A673 (cell line): ENCODE data around the gene DSCAML1. TPM values are rescaled to one million over a fixed set of nuclear protein-coding genes. Genes with fewer than 3 reads are reported as not detected.

ENCODE experiments used
- BruUV-seq: library from RNA; stranded (reverse); fragments of 400-500 nt; replicated peaks from 2 replicates; lab custom pipeline; 2021; lab: Mats Ljungman, UMichigan
- CTCF ChIA-PET: fragments of 300-600 bp; sonication (Branson Sonifier 250); formaldehyde crosslinking; loops from one replicate; lab custom pipeline; 2022; ENCODE audit warnings: antibody characterized with exemption; lab: Charles Lee
- POLR2A ChIA-PET: fragments of 300-600 bp; sonication (Branson Sonifier 250); formaldehyde crosslinking; loops from one replicate; lab custom pipeline; 2022; ENCODE audit warnings: antibody characterized with exemption; ENCODE audit not compliant: low non-redundant PET; lab: Charles Lee
- DNase-seq: peaks from one replicate; pipeline ENCODE4 v3.0.0-alpha.2; 2015; ENCODE audit warnings: low spot score
- H3K27ac ChIP-seq: fragments of 200-600 bp; sonication (generic); 2 replicates; pipeline ENCODE4 v1.5.1; 2016; ENCODE audit warnings: mixed run types, low read depth, mild to moderate bottlenecking, mixed read lengths, antibody characterized with exemption, low read length; ENCODE audit not compliant: poor library complexity, severe bottlenecking
- H3K27me3 ChIP-seq: fragments of 200-600 bp; sonication (generic); replicated peaks from 2 replicates; pipeline ENCODE4 v1.6.1; 2017; ENCODE audit warnings: mixed run types, low read depth, mild to moderate bottlenecking, mixed read lengths, antibody characterized with exemption, low read length; ENCODE audit not compliant: insufficient read depth, poor library complexity
- H3K36me3 ChIP-seq: fragments of 200-600 bp; sonication (generic); 2 replicates; pipeline ENCODE4 v1.6.1; 2016; ENCODE audit warnings: mixed run types, mild to moderate bottlenecking, mixed read lengths, antibody characterized with exemption, low read length; ENCODE audit not compliant: insufficient read depth, poor library complexity, severe bottlenecking
- H3K4me1 ChIP-seq: fragments of 200-600 bp; sonication (generic); 2 replicates; pipeline ENCODE4 v1.6.1; 2017; ENCODE audit warnings: mixed run types, mild to moderate bottlenecking, mixed read lengths, antibody characterized with exemption, low read length; ENCODE audit not compliant: insufficient read depth, poor library complexity, severe bottlenecking
- H3K4me3 ChIP-seq: fragments of 200-600 bp; sonication (generic); 2 replicates; pipeline ENCODE4 v1.5.1; 2016; ENCODE audit warnings: low read depth, mixed run types, mild to moderate bottlenecking, mixed read lengths, low read length; ENCODE audit not compliant: poor library complexity, severe bottlenecking
- H3K9me3 ChIP-seq: fragments of 200-600 bp; sonication (generic); 2 replicates; pipeline ENCODE4 v1.6.1; 2016; ENCODE audit warnings: mixed run types, low read depth, mild to moderate bottlenecking, mixed read lengths, antibody characterized with exemption, low read length; ENCODE audit not compliant: poor library complexity, severe bottlenecking
- EZH2 ChIP-seq: fragments of 200-600 bp; sonication (generic); IDR thresholded peaks from 2 replicates; pipeline ENCODE4 v1.6.1; 2017; ENCODE audit warnings: borderline replicate concordance, low read depth, mild to moderate bottlenecking, mixed read lengths, antibody characterized with exemption, low read length; ENCODE audit not compliant: poor library complexity, severe bottlenecking
- intact Hi-C: fragments of 100-400 bp; cut with micrococcal nuclease; formaldehyde crosslinking; loops from one replicate; pipeline ENCODE4 v1.10.0; 2022; ENCODE audit not compliant: unreplicated experiment
- total RNA-seq: library from RNA; stranded (reverse); gene quantifications from 2 replicates; pipeline ENCODE4 v1.2.3, GENCODE V29; 2021
- TF ChIP-seq, protein P1 (sequence below): fragments of 300-800, 200-600 bp; sonication (generic); conservative IDR thresholded peaks from 2 replicates; pipeline ENCODE4 v1.5.1; 2017; ENCODE audit warnings: low read depth, mild to moderate bottlenecking, antibody characterized with exemption, low read length, moderate library complexity, mixed read lengths

The DSCAML1 gene
- total RNA-seq, 1 experiment from 2014 or later, result not detected

DNA sequence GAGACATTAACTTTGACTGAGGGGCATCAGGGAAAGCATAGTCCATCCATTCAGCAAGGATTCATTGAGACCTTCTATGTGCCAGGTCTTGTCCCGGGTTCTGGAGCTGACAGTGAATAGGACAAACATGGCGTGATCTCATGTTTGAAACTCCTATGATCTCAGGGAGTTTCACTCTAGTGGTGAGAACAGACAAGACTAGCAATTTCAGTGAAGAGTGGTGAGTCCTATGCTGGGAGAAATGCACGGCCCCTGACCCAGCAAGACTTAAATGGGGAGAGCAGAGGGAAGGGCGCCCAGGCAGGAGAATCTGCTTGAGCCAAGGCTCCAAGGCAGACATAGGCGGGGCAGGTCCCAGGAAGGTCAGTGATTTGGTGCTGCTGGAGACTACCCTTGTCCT is 313.6 kb downstream of the DSCAML1 start:
- no peak for DNase-seq
- Histone ChIP-seq H3K4me3 (no peak overlapping the region), H3K27me3 (no peaks in the 10 kb centered on the region), H3K27ac (no peak overlapping the region), H3K4me1 (no peaks in the 10 kb centered on the region), H3K9me3 (no peaks in the 10 kb centered on the region), H3K36me3 (no peaks in the 10 kb centered on the region)
- CTCF ChIA-PET, result no interaction called here
- POLR2A ChIA-PET, result no interaction called here
- TF ChIP-seq EZH2, result no peak
- TF ChIP-seq, protein P1, sequence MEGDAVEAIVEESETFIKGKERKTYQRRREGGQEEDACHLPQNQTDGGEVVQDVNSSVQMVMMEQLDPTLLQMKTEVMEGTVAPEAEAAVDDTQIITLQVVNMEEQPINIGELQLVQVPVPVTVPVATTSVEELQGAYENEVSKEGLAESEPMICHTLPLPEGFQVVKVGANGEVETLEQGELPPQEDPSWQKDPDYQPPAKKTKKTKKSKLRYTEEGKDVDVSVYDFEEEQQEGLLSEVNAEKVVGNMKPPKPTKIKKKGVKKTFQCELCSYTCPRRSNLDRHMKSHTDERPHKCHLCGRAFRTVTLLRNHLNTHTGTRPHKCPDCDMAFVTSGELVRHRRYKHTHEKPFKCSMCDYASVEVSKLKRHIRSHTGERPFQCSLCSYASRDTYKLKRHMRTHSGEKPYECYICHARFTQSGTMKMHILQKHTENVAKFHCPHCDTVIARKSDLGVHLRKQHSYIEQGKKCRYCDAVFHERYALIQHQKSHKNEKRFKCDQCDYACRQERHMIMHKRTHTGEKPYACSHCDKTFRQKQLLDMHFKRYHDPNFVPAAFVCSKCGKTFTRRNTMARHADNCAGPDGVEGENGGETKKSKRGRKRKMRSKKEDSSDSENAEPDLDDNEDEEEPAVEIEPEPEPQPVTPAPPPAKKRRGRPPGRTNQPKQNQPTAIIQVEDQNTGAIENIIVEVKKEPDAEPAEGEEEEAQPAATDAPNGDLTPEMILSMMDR, result no peak
- intact Hi-C loops, result no loop called here
- no TSS peak for BruUV-seq

DNA sequence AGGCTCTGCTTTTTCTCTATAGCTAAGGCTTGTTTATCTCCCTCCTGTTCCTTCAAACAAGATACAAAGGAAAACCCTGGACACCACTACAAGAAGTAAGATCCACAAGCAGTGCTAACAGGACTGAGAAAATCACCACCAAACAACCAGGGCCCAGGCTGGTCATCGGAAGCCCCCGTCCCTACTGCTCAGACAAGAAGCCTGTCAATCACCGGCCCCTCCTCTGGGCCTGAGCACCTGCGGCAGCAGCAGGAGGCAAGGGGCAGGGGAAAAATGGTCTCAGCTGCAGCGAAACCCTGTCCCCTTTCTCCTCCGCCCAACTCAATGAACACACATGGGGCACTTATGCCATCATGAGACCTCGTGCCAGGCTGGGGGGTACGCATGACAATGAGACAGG is 314.1 kb downstream of the DSCAML1 start:
- TF ChIP-seq EZH2, result no peak
- TF ChIP-seq, protein P1, result no peak
- BruUV-seq, result no TSS peak
- intact Hi-C loops, result no loop called here
- H3K4me1 ChIP-seq, result no peaks in the 10 kb centered on the region
- no peaks in the 10 kb centered on the region for H3K27me3 ChIP-seq
- no peak overlapping the region for H3K27ac ChIP-seq
- no peaks in the 10 kb centered on the region for H3K36me3 ChIP-seq
- no peaks in the 10 kb centered on the region for H3K9me3 ChIP-seq
- H3K4me3 ChIP-seq, result no peak overlapping the region
- POLR2A ChIA-PET, result no interaction called here
- CTCF ChIA-PET, result no interaction called here
- no peak for DNase-seq

- peaks cover 4% of the 10 kb centered on the region for H3K27me3 ChIP-seq
- H3K4me1 ChIP-seq, result no peaks in the 10 kb centered on the region
- H3K36me3 ChIP-seq, result no peaks in the 10 kb centered on the region
- DNase-seq, result no peak
- H3K9me3 ChIP-seq, result no peaks in the 10 kb centered on the region
- no peak overlapping the region for H3K27ac ChIP-seq
- ChIA-PET CTCF (no interaction called here), POLR2A (no interaction called here)
- no TSS peak for BruUV-seq
- no peak overlapping the region for H3K4me3 ChIP-seq
- intact Hi-C loops, result no loop called here
- TF ChIP-seq, protein P1, result no peak
- TF ChIP-seq EZH2, result no peak
Observed at GRCh38 chr11:117481885-117482284, 315.1 kb downstream of the DSCAML1 start.
